Measurements from ENCODE around the gene TENM4.

TENM4 gene

DNA sequence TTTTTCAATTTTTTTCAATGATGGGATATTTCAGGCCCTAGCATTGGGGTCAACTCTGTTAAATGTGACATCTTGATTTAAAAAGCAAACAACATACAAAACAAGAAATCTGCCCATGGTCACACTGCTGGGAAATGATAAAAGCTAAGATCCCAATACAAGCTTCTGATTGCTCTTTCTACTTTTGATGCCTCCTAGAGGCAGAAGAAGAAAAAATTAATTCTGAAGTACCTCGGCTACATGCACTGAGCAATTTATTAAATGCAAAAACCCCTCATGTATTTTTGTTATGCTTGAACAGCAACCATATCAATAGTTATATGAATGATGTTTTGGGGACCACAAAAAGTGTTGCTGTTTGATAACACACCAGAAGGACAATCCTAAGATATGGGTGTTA, 524.1 kb downstream of the TENM4 start:
- Histone ChIP-seq H3K14ac (ENCODE audit: low read length) (no peak overlapping the region), H4K91ac (ENCODE audit: low read depth, low read length, poor library complexity) (no peak overlapping the region), H3K4me1 (ENCODE audit: control insufficient read depth in 2 of 2, insufficient read depth in 1 of 2, low read depth in 1 of 2, low read length in 2 of 2) (peaks cover 0 to 15% of the 10 kb centered on the region in 2 donors), H2AFZ (ENCODE audit: low read length) (no peak overlapping the region), H3K27me3 (ENCODE audit: control insufficient read depth in 3 of 3, insufficient read depth in 3 of 3, low read depth in 1 of 3, low read length in 3 of 3) (no peaks in the 10 kb centered on the region), H3K23ac (ENCODE audit: low read depth, low read length, poor library complexity) (no peak overlapping the region), H3K79me1 (ENCODE audit: low read depth, low read length) (no peaks in the 10 kb centered on the region), H2BK5ac (ENCODE audit: low read length) (no peak overlapping the region), H2BK12ac (ENCODE audit: low read length) (no peak overlapping the region), H2BK15ac (ENCODE audit: low read length) (no peak overlapping the region), H3K9ac (ENCODE audit: low read depth, low read length, poor library complexity) (no peak overlapping the region), H3K18ac (ENCODE audit: low read length) (no peak overlapping the region), H2BK120ac (ENCODE audit: low read depth, low read length) (no peak overlapping the region), H3K27ac (replicated peaks; ENCODE audit: low read length) (no peak overlapping the region), H3K36me3 (replicated peaks in 1 of 2; ENCODE audit: control insufficient read depth in 2 of 2, insufficient read depth in 2 of 2, low read length in 2 of 2) (no peaks in the 10 kb centered on the region), H3K4me3 (ENCODE audit: low read length in 2 of 2) (no peak overlapping the region), H2AK5ac (ENCODE audit: low read depth, low read length) (no peak overlapping the region), H3K4ac (ENCODE audit: low read length) (no peak overlapping the region), H4K8ac (ENCODE audit: low read depth, low read length) (no peak overlapping the region), H3K9me3 (replicated peaks in 1 of 2; ENCODE audit: control insufficient read depth in 2 of 2, insufficient read depth in 1 of 2, low read depth in 1 of 2, low read length in 2 of 2) (no peaks in the 10 kb centered on the region), H3K4me2 (ENCODE audit: insufficient read depth, low read length, poor library complexity, severe bottlenecking) (no peak overlapping the region)
- no CpG with 5 or more reads among the region's 1 CpG for WGBS, 2 donors (ENCODE audit: extremely low coverage in 2 of 2, insufficient read length in 2 of 2, insufficient replicate concordance in 1 of 2)
- no peak for DNase-seq (ENCODE audit: low spot score)

DNA sequence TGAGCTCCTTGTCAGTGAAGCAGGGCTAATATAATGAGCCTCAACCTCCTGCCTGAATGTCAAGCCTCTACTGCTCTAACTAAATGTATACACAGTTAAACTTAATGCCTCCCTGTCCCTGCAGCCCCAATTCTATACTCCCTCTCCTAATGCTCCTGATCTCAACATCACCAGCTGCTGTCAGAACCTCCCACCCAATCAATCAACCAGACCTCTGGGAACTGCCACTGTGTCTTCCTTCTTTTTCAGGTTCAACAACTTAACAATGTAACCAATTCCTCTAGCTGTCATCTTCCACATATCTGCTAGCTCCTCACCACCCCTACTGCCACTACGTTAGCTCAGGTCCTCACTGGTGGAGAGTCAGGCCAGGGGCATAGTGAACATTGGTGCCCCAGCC, 526.3 kb downstream of the TENM4 start:
- Histone ChIP-seq H3K23ac (ENCODE audit: low read depth, low read length, poor library complexity) (no peak overlapping the region), H3K18ac (ENCODE audit: low read length) (no peak overlapping the region), H2AK5ac (ENCODE audit: low read depth, low read length) (no peak overlapping the region), H3K79me1 (ENCODE audit: low read depth, low read length) (no peaks in the 10 kb centered on the region), H4K91ac (ENCODE audit: low read depth, low read length, poor library complexity) (no peak overlapping the region), H3K27ac (replicated peaks; ENCODE audit: low read length) (no peak overlapping the region), H2BK120ac (ENCODE audit: low read depth, low read length) (no peak overlapping the region), H3K9me3 (replicated peaks in 1 of 2; ENCODE audit: control insufficient read depth in 2 of 2, insufficient read depth in 1 of 2, low read depth in 1 of 2, low read length in 2 of 2) (no peaks in the 10 kb centered on the region), H3K4me3 (ENCODE audit: low read length in 2 of 2) (no peak overlapping the region), H4K8ac (ENCODE audit: low read depth, low read length) (no peak overlapping the region), H3K27me3 (ENCODE audit: control insufficient read depth in 3 of 3, insufficient read depth in 3 of 3, low read depth in 1 of 3, low read length in 3 of 3) (no peaks in the 10 kb centered on the region), H2BK15ac (ENCODE audit: low read length) (no peak overlapping the region), H3K4ac (ENCODE audit: low read length) (no peak overlapping the region), H3K14ac (ENCODE audit: low read length) (peak overlapping the region; percentile 60), H3K36me3 (replicated peaks in 1 of 2; ENCODE audit: control insufficient read depth in 2 of 2, insufficient read depth in 2 of 2, low read length in 2 of 2) (no peaks in the 10 kb centered on the region), H3K9ac (ENCODE audit: low read depth, low read length, poor library complexity) (no peak overlapping the region), H3K4me1 (ENCODE audit: control insufficient read depth in 2 of 2, insufficient read depth in 1 of 2, low read depth in 1 of 2, low read length in 2 of 2) (peaks cover 0 to 11% of the 10 kb centered on the region in 2 donors), H2BK12ac (ENCODE audit: low read length) (no peak overlapping the region), H2AFZ (ENCODE audit: low read length) (no peak overlapping the region), H2BK5ac (ENCODE audit: low read length) (no peak overlapping the region), H3K4me2 (ENCODE audit: insufficient read depth, low read length, poor library complexity, severe bottlenecking) (no peak overlapping the region)
- no peak for DNase-seq (ENCODE audit: low spot score)
- no CpG with 5 or more reads among the region's 1 CpG for WGBS, 2 donors (ENCODE audit: extremely low coverage in 2 of 2, insufficient read length in 2 of 2, insufficient replicate concordance in 1 of 2)

DNA sequence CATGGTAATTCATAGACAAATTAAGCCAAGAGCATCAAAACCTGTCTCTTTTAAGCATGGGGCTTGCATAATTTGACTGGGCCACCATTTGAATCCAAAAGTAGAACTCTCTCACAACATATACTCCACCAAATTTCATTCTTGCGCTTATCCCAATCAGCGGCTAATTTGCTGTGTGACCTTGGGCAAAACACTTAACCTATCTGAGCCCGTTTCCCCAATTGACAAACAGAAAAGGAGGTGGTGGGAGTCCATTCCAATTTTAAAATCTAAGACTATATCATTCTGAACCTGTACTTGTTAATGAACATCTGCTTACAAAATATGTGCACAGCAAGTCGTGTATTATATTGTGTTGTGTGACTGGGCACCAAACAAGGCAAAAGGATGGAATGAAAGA, 528.1 kb downstream of the TENM4 start:
- Histone ChIP-seq H2AFZ (ENCODE audit: low read length) (no peak overlapping the region), H2AK5ac (ENCODE audit: low read depth, low read length) (no peak overlapping the region), H3K18ac (ENCODE audit: low read length) (no peak overlapping the region), H4K8ac (ENCODE audit: low read depth, low read length) (no peak overlapping the region), H3K9me3 (replicated peaks in 1 of 2; ENCODE audit: control insufficient read depth in 2 of 2, insufficient read depth in 1 of 2, low read depth in 1 of 2, low read length in 2 of 2) (no peaks in the 10 kb centered on the region), H3K4me1 (ENCODE audit: control insufficient read depth in 2 of 2, insufficient read depth in 1 of 2, low read depth in 1 of 2, low read length in 2 of 2) (peaks cover 0 to 7% of the 10 kb centered on the region in 2 donors), H3K27ac (replicated peaks; ENCODE audit: low read length) (no peak overlapping the region), H3K27me3 (ENCODE audit: control insufficient read depth in 3 of 3, insufficient read depth in 3 of 3, low read depth in 1 of 3, low read length in 3 of 3) (no peaks in the 10 kb centered on the region), H2BK5ac (ENCODE audit: low read length) (no peak overlapping the region), H3K79me1 (ENCODE audit: low read depth, low read length) (no peaks in the 10 kb centered on the region), H4K91ac (ENCODE audit: low read depth, low read length, poor library complexity) (no peak overlapping the region), H3K4ac (ENCODE audit: low read length) (no peak overlapping the region), H3K4me2 (ENCODE audit: insufficient read depth, low read length, poor library complexity, severe bottlenecking) (no peak overlapping the region), H3K14ac (ENCODE audit: low read length) (no peak overlapping the region), H2BK12ac (ENCODE audit: low read length) (no peak overlapping the region), H3K36me3 (replicated peaks in 1 of 2; ENCODE audit: control insufficient read depth in 2 of 2, insufficient read depth in 2 of 2, low read length in 2 of 2) (no peaks in the 10 kb centered on the region), H3K23ac (ENCODE audit: low read depth, low read length, poor library complexity) (no peak overlapping the region), H3K4me3 (ENCODE audit: low read length in 2 of 2) (no peak overlapping the region), H2BK120ac (ENCODE audit: low read depth, low read length) (no peak overlapping the region), H3K9ac (ENCODE audit: low read depth, low read length, poor library complexity) (no peak overlapping the region), H2BK15ac (ENCODE audit: low read length) (no peak overlapping the region)
- no CpG with 5 or more reads among the region's 4 CpGs for whole genome bisulfite sequencing, 2 donors (ENCODE audit: extremely low coverage in 2 of 2, insufficient read length in 2 of 2, insufficient replicate concordance in 1 of 2)
- DNase-seq (ENCODE audit: low spot score), result no peak

DNA sequence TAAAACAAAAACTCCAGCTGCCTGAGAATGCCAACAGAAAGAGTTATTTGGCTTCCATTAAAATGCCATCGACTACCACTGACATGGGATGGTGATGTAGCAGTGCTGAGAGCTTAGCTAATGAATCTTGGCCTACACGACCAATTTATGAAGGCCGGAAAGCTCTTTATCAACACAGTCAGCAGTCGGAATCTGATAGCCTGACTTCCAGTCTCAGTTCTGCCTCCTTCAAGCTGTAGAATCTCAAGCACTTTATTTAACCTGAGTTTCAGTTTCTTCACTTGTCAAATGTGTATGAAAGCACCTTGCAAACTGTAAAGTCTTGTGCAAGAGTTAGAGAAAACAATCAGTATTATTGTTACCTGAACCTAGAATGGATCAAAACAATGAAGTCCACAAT, 530.5 kb downstream of the TENM4 start:
- Histone ChIP-seq H3K9me3 (replicated peaks in 1 of 2; ENCODE audit: control insufficient read depth in 2 of 2, insufficient read depth in 1 of 2, low read depth in 1 of 2, low read length in 2 of 2) (no peaks in the 10 kb centered on the region), H3K27me3 (ENCODE audit: control insufficient read depth in 3 of 3, insufficient read depth in 3 of 3, low read depth in 1 of 3, low read length in 3 of 3) (no peaks in the 10 kb centered on the region), H3K4me2 (ENCODE audit: insufficient read depth, low read length, poor library complexity, severe bottlenecking) (no peak overlapping the region), H2BK120ac (ENCODE audit: low read depth, low read length) (no peak overlapping the region), H3K9ac (ENCODE audit: low read depth, low read length, poor library complexity) (no peak overlapping the region), H2BK12ac (ENCODE audit: low read length) (no peak overlapping the region), H3K27ac (replicated peaks; ENCODE audit: low read length) (no peak overlapping the region), H2AFZ (ENCODE audit: low read length) (no peak overlapping the region), H2AK5ac (ENCODE audit: low read depth, low read length) (no peak overlapping the region), H3K23ac (ENCODE audit: low read depth, low read length, poor library complexity) (no peak overlapping the region), H2BK15ac (ENCODE audit: low read length) (no peak overlapping the region), H4K8ac (ENCODE audit: low read depth, low read length) (no peak overlapping the region), H3K18ac (ENCODE audit: low read length) (no peak overlapping the region), H4K91ac (ENCODE audit: low read depth, low read length, poor library complexity) (no peak overlapping the region), H3K79me1 (ENCODE audit: low read depth, low read length) (no peaks in the 10 kb centered on the region), H3K4me1 (ENCODE audit: control insufficient read depth in 2 of 2, insufficient read depth in 1 of 2, low read depth in 1 of 2, low read length in 2 of 2) (peaks cover 0 to 3% of the 10 kb centered on the region in 2 donors), H3K4ac (ENCODE audit: low read length) (no peak overlapping the region), H3K4me3 (ENCODE audit: low read length in 2 of 2) (no peak overlapping the region), H2BK5ac (ENCODE audit: low read length) (no peak overlapping the region), H3K14ac (ENCODE audit: low read length) (no peak overlapping the region), H3K36me3 (replicated peaks in 1 of 2; ENCODE audit: control insufficient read depth in 2 of 2, insufficient read depth in 2 of 2, low read length in 2 of 2) (no peaks in the 10 kb centered on the region)
- no CpG with 5 or more reads among the region's 4 CpGs for WGBS, 2 donors (ENCODE audit: extremely low coverage in 2 of 2, insufficient read length in 2 of 2, insufficient replicate concordance in 1 of 2)
- no peak for DNase-seq (ENCODE audit: low spot score)
